H9 (cell line): ENCODE data around the gene BACH2. TPM values are rescaled to one million over a fixed set of nuclear protein-coding genes. Genes with fewer than 3 reads are reported as not detected.

Experiments used
- DNase-seq: peaks from one replicate; pipeline ENCODE4 v3.0.0-alpha.2; 2017
- H2AFZ ChIP-seq: one replicate; pipeline ENCODE4 v1.6.1; 2013; ENCODE audit warnings: mild to moderate bottlenecking, low read length, control low read depth, moderate library complexity
- H2AK5ac ChIP-seq: 2 replicates; pipeline ENCODE4 v1.6.1; 2013; ENCODE audit warnings: low read length, control low read depth, mixed read lengths; ENCODE audit not compliant: insufficient read length
- H2BK120ac ChIP-seq: one replicate; pipeline ENCODE4 v1.6.1; 2013; ENCODE audit warnings: low read depth, mild to moderate bottlenecking, low read length, control low read depth, inconsistent platforms; ENCODE audit not compliant: poor library complexity, severe bottlenecking
- H2BK12ac ChIP-seq: 2 replicates; pipeline ENCODE4 v1.6.1; 2013; ENCODE audit warnings: low read length, control low read depth, mixed read lengths, low read depth; ENCODE audit not compliant: insufficient read length
- H2BK15ac ChIP-seq: 2 replicates; pipeline ENCODE4 v1.6.1; 2013; ENCODE audit warnings: low read depth, low read length, control low read depth
- H2BK20ac ChIP-seq: one replicate; pipeline ENCODE4 v1.6.1; 2013; ENCODE audit warnings: low read depth, mild to moderate bottlenecking, low read length, control low read depth, inconsistent platforms; ENCODE audit not compliant: poor library complexity, severe bottlenecking
- H2BK5ac ChIP-seq: 2 replicates; pipeline ENCODE4 v1.6.1; 2013; ENCODE audit warnings: low read length, control low read depth, mixed read lengths; ENCODE audit not compliant: insufficient read length
- H3K14ac ChIP-seq: 2 replicates; pipeline ENCODE4 v1.6.1; 2013; ENCODE audit warnings: low read length, control low read depth; ENCODE audit not compliant: insufficient read depth
- H3K18ac ChIP-seq: 2 replicates; pipeline ENCODE4 v1.6.1; 2013; ENCODE audit warnings: low read depth, mild to moderate bottlenecking, mixed read lengths, low read length, control low read depth; ENCODE audit not compliant: insufficient read length
- H3K23ac ChIP-seq: 2 replicates; pipeline ENCODE4 v1.6.1; 2013; ENCODE audit warnings: low read length, control low read depth, mixed read lengths, low read depth; ENCODE audit not compliant: insufficient read length
- H3K23me2 ChIP-seq: 2 replicates; pipeline ENCODE4 v1.6.1; 2013; ENCODE audit warnings: low read depth, mild to moderate bottlenecking, mixed read lengths, low read length, control low read depth; ENCODE audit not compliant: insufficient read length, poor library complexity, severe bottlenecking
- H3K27ac ChIP-seq: 2 replicates; pipeline ENCODE4 v1.5.1; 2013; ENCODE audit warnings: low read length, control low read depth, mixed read lengths, low read depth; ENCODE audit not compliant: insufficient read length
- H3K27me3 ChIP-seq: 2 replicates; pipeline ENCODE4 v1.6.1; 2013; ENCODE audit warnings: low read length, control low read depth, inconsistent platforms; ENCODE audit not compliant: insufficient read depth
- H3K4ac ChIP-seq: 2 replicates; pipeline ENCODE4 v1.6.1; 2013; ENCODE audit warnings: low read depth, mild to moderate bottlenecking, control low read depth, inconsistent platforms, low read length, moderate library complexity
- H3K4me1 ChIP-seq: 2 replicates; pipeline ENCODE4 v1.6.1; 2013; ENCODE audit warnings: low read length, control low read depth, inconsistent platforms; ENCODE audit not compliant: insufficient read depth
- H3K4me2 ChIP-seq: 2 replicates; pipeline ENCODE4 v1.6.1; 2013; ENCODE audit warnings: low read length, control low read depth, mixed read lengths; ENCODE audit not compliant: insufficient read length, insufficient read depth
- H3K56ac ChIP-seq: 2 replicates; pipeline ENCODE4 v1.6.1; 2013; ENCODE audit warnings: low read depth, mild to moderate bottlenecking, mixed read lengths, low read length, control low read depth; ENCODE audit not compliant: insufficient read length
- H3K79me1 ChIP-seq: 2 replicates; pipeline ENCODE4 v1.6.1; 2013; ENCODE audit warnings: low read depth, mild to moderate bottlenecking, moderate library complexity, low read length, control low read depth, inconsistent platforms; ENCODE audit not compliant: insufficient read depth, poor library complexity, severe bottlenecking
- H3K79me2 ChIP-seq: 2 replicates; pipeline ENCODE4 v1.6.1; 2013; ENCODE audit warnings: low read length, control low read depth, inconsistent platforms; ENCODE audit not compliant: insufficient read depth
- H3K9ac ChIP-seq: 2 replicates; pipeline ENCODE4 v1.6.1; 2013; ENCODE audit warnings: low read length, control low read depth, mixed read lengths; ENCODE audit not compliant: insufficient read length; ENCODE audit errors: extremely low read depth
- H3K9me3 ChIP-seq: one replicate; pipeline ENCODE4 v1.6.1; 2013; ENCODE audit warnings: low read depth, low read length, inconsistent platforms; ENCODE audit not compliant: control insufficient read depth
- H3T11ph ChIP-seq: one replicate; pipeline ENCODE4 v1.6.1; 2013; ENCODE audit warnings: mild to moderate bottlenecking, low read length, control low read depth, inconsistent platforms
- H4K20me1 ChIP-seq: one replicate; pipeline ENCODE4 v1.6.1; 2013; ENCODE audit not compliant: control insufficient read depth, insufficient read length, insufficient read depth
- H4K5ac ChIP-seq: 2 replicates; pipeline ENCODE4 v1.6.1; 2013; ENCODE audit warnings: low read depth, mild to moderate bottlenecking, mixed read lengths, low read length, control low read depth; ENCODE audit not compliant: insufficient read length
- H4K8ac ChIP-seq: replicated peaks from 2 replicates; pipeline ENCODE4 v1.6.1; 2013; ENCODE audit warnings: low read length, control low read depth, mixed read lengths, low read depth; ENCODE audit not compliant: insufficient read length
- H4K91ac ChIP-seq: 2 replicates; pipeline ENCODE4 v1.6.1; 2013; ENCODE audit warnings: low read depth, mild to moderate bottlenecking, moderate library complexity, mixed read lengths, low read length, control low read depth; ENCODE audit not compliant: insufficient read length
- H3K27ac Mint-ChIP-seq, 3 experiments: 2 replicates in 2 of 3; 3 replicates in 1 of 3; pipeline ENCODE4 v1.8.0; 2020 to 2021; ENCODE audit warnings: mixed read lengths in 3 of 3, mild to moderate bottlenecking in 1 of 3, moderate library complexity in 1 of 3
- H3K27me3 Mint-ChIP-seq: 2 replicates; pipeline ENCODE4 v1.8.0; 2021; ENCODE audit warnings: low read depth, mild to moderate bottlenecking, moderate library complexity, mixed read lengths
- H3K36me3 Mint-ChIP-seq, 3 experiments: 2 replicates in 2 of 3; 3 replicates in 1 of 3; pipeline ENCODE4 v1.8.0; 2020 to 2021; ENCODE audit warnings: low read depth in 3 of 3, mixed read lengths in 3 of 3; ENCODE audit not compliant: insufficient read depth in 1 of 3
- H3K4me1 Mint-ChIP-seq, 2 experiments: 2 replicates each; pipeline ENCODE4 v1.8.0; 2020; ENCODE audit warnings: mixed read lengths in 2 of 2
- H3K4me3 Mint-ChIP-seq, 2 experiments: 2 replicates in 1 of 2; 3 replicates in 1 of 2; pipeline ENCODE4 v1.8.0; 2020 to 2021; ENCODE audit warnings: mild to moderate bottlenecking in 2 of 2, mixed read lengths in 2 of 2, moderate library complexity in 1 of 2
- H3K9me3 Mint-ChIP-seq, 2 experiments: 2 replicates in 1 of 2; 3 replicates in 1 of 2; pipeline ENCODE4 v1.8.0; 2020; ENCODE audit warnings: mild to moderate bottlenecking in 2 of 2, mixed read lengths in 2 of 2, moderate library complexity in 1 of 2
- CTCF ChIP-seq: fragments of 200-600 bp; sonication (generic); conservative IDR thresholded peaks from 3 replicates; pipeline ENCODE4 v1.8.0; 2021; ENCODE audit warnings: antibody characterized with exemption, mild to moderate bottlenecking
- WGBS: extraction: QIAGEN DNeasy Blood & Tissue Kit; methylation state at CpG from one replicate; pipeline ENCODE4 v1.1.7; 2013; ENCODE audit warnings: missing lambda C conversion rate, low lambda C conversion rate, mixed read lengths; ENCODE audit not compliant: insufficient read length; ENCODE audit errors: extremely low coverage; 5-methylcytosine and 5-hydroxymethylcytosine counted together
- total RNA-seq: library from RNA; stranded (reverse); gene quantifications from 2 replicates; pipeline ENCODE4 v1.2.1, GENCODE V29; 2021

BACH2 gene
- total RNA-seq, 1 experiment from 2014 or later: 2.0 TPM

DNA sequence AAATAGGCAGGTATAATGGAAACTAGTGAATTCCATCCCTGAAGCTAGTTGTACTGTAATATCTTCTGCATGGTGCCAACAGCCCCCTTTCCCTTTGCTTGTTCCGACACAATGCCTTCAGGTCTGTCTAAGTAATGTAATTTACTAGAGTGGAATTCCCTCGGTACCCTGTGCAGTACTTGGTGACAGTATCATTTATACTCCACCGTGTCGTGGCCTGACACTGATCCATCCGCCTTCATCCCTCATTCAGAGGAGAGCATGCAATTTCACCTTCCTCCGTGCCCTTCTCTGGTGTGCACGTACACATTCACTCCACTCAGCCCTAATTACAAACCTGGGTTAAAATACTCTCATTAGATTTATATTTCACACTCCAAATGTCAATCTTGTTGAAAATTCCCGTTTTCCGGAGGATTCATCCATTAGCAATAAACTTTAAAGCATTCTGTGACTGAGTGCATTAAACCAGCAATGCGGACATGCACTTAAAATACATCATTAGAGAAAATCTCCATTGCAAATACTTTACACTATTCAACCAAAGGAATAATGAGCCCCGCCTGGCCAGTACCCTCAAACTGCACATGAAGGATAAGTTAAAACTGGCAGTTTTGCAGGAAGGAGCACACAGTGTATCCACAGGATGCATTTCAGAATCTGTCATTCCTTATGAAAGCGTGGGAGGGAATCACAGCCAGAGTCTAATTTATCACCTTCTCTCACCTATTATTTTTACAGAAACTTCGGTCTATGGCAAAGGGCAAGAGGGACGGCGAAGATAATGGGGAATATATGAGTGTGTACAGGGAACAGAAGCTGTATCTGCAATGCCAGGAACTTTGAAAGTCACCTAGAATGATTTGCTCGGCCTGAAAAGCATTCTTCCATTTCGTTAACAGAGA, 219.9 kb downstream of the BACH2 start:
- H3K9me3 ChIP-seq: no peaks in the 10 kb centered on the region
- Mint-ChIP-seq H3K27me3 (no peaks in the 10 kb centered on the region), H3K4me1 (peaks cover 0 to 6% of the 10 kb centered on the region in 2 experiments; a peak in 1 of 4 replicates), H3K36me3 (no peaks in the 10 kb centered on the region), H3K9me3 (no peaks in the 10 kb centered on the region), H3K27ac (no peak overlapping the region), H3K4me3 (no peak overlapping the region)
- H3K79me2 ChIP-seq: no peaks in the 10 kb centered on the region
- H4K8ac ChIP-seq: no peak overlapping the region
- no peak for DNase-seq
- H3K4ac ChIP-seq: no peak overlapping the region
- H3K27ac ChIP-seq: no peak overlapping the region
- no peaks in the 10 kb centered on the region for H4K20me1 ChIP-seq
- H4K91ac ChIP-seq: no peak overlapping the region
- H4K5ac ChIP-seq: no peak overlapping the region
- no peak overlapping the region for H2AK5ac ChIP-seq
- no CpG with 5 or more reads among the region's 17 CpGs for WGBS
- H3K23ac ChIP-seq: no peak overlapping the region
- H3K79me1 ChIP-seq: no peaks in the 10 kb centered on the region
- no peak overlapping the region for H3K4me2 ChIP-seq
- H2AFZ ChIP-seq: no peak overlapping the region
- no peaks in the 10 kb centered on the region for H3K4me1 ChIP-seq
- no peak for TF ChIP-seq CTCF
- H3T11ph ChIP-seq: no peak overlapping the region
- H3K14ac ChIP-seq: no peak overlapping the region
- no peak overlapping the region for H3K56ac ChIP-seq
- H2BK12ac ChIP-seq: no peak overlapping the region
- H3K23me2 ChIP-seq: no peaks in the 10 kb centered on the region
- H2BK20ac ChIP-seq: no peak overlapping the region
- no peak overlapping the region for H2BK5ac ChIP-seq
- H3K27me3 ChIP-seq: no peaks in the 10 kb centered on the region
- no peak overlapping the region for H3K18ac ChIP-seq
- H2BK120ac ChIP-seq: no peak overlapping the region
- H2BK15ac ChIP-seq: no peak overlapping the region
- no peak overlapping the region for H3K9ac ChIP-seq
